Ramos (cell line): ENCODE data around the gene MRPL1.
"Not testable (repeated sequence)": the region's sequence is repeated elsewhere in the genome, so short reads cannot be mapped to it uniquely, and the experiment has no call there.

Experiments
- in situ Hi-C: fragments of 300-500 bp; cut with MboI; formaldehyde crosslinking; loops from one replicate; pipeline ENCODE4 v1.14.3; 2022; ENCODE audit warnings: low sequenced_read_pairs; ENCODE audit not compliant: unreplicated experiment

Gene MRPL1

GRCh38 chr4:77911091-77911490, 48.5 kb downstream of the MRPL1 start:
- in situ Hi-C loops, result no loop called here

- in situ Hi-C loops, result no loop called here
Measured at GRCh38 chr4:77911842-77912450, 49.3 kb downstream of the MRPL1 start.

- in situ Hi-C loops, result no loop called here
Measured at GRCh38 chr4:77913348-77913747, 50.7 kb downstream of the MRPL1 start.

- in situ Hi-C loops, result no loop called here
Measured at GRCh38 chr4:77917075-77917474, 54.4 kb downstream of the MRPL1 start.

GRCh38 chr4:77917601-77918000, 55.0 kb downstream of the MRPL1 start:
- in situ Hi-C loops, result no loop called here

- in situ Hi-C loops, result no loop called here
Measured at GRCh38 chr4:77920371-77920770, 57.7 kb downstream of the MRPL1 start.

- in situ Hi-C loops, result no loop called here
Measured at GRCh38 chr4:77921701-77922100, 59.1 kb downstream of the MRPL1 start.

- in situ Hi-C loops, result no loop called here
Measured at GRCh38 chr4:77922158-77923094, 59.8 kb downstream of the MRPL1 start.

- in situ Hi-C loops, result no loop called here
Measured at GRCh38 chr4:77927991-77928925, 65.6 kb downstream of the MRPL1 start.

GRCh38 chr4:77930154-77930639, 67.6 kb downstream of the MRPL1 start:
- in situ Hi-C loops, result no loop called here

GRCh38 chr4:77930876-77931275, 68.2 kb downstream of the MRPL1 start:
- in situ Hi-C loops, result no loop called here

GRCh38 chr4:77931452-77932135, 69.0 kb downstream of the MRPL1 start:
- in situ Hi-C loops, result no loop called here

GRCh38 chr4:77938560-77938959, 75.9 kb downstream of the MRPL1 start:
- in situ Hi-C loops, result no loop called here

- in situ Hi-C loops, result not testable (repeated sequence)
Measured at GRCh38 chr4:77945929-77946328, 83.3 kb downstream of the MRPL1 start.

- in situ Hi-C loops, result no loop called here
Measured at GRCh38 chr4:77950203-77950602, 87.6 kb downstream of the MRPL1 start.

- in situ Hi-C loops, result no loop called here
Measured at GRCh38 chr4:77952457-77952856, 89.8 kb downstream of the MRPL1 start.

GRCh38 chr4:77954690-77955089, 92.1 kb downstream of the MRPL1 start:
- in situ Hi-C loops, result no loop called here

- in situ Hi-C loops, result no loop called here
Measured at GRCh38 chr4:77956917-77957316, 94.3 kb downstream of the MRPL1 start.

- in situ Hi-C loops, result no loop called here
Measured at GRCh38 chr4:77958897-77959296, 96.3 kb downstream of the MRPL1 start.
